GM23338 (cell line): ENCODE data around the gene MAP4K4.

Experiments
- CTCF ChIP-seq, 2 experiments: fragments of 200-600 bp in 1 of 2; sonication (generic) in 1 of 2; conservative IDR thresholded peaks; 2 replicates each; pipeline versions ENCODE4 v1.5.1 to v1.6.1; 2016 to 2017; ENCODE audit warnings: antibody characterized with exemption in 2 of 2, low read depth in 2 of 2, mild to moderate bottlenecking in 2 of 2, moderate library complexity in 1 of 2
- ETS1 ChIP-seq: IDR thresholded peaks from 2 replicates; pipeline ENCODE4 v1.6.1; 2016; ENCODE audit warnings: antibody characterized with exemption
- EZH2 ChIP-seq: fragments of 200-600 bp; sonication (generic); IDR thresholded peaks from one replicate; pipeline ENCODE4 v1.8.0; 2017; ENCODE audit warnings: antibody characterized with exemption, mild to moderate bottlenecking, low read depth; ENCODE audit not compliant: unreplicated experiment
- POLR2AphosphoS5 ChIP-seq: IDR thresholded peaks from 2 replicates; pipeline ENCODE4 v1.6.1; 2016; ENCODE audit warnings: antibody characterized with exemption, low read depth
- REST ChIP-seq: IDR thresholded peaks from one replicate; pipeline ENCODE4 v1.6.1; 2018; ENCODE audit warnings: antibody characterized with exemption; ENCODE audit not compliant: unreplicated experiment

GRCh38 chr2:101830146-101830545 is 132.6 kb downstream of the MAP4K4 start:
- TF ChIP-seq EZH2 (no peak), CTCF (conservative IDR thresholded peaks at IDR 0.05; ENCODE audit: low read depth in 2 of 2) (no peak), POLR2AphosphoS5 (no peak), REST (no peak), ETS1 (no peak)
